ENCODE measurements around the gene PHKA1. TPM values are rescaled to one million over a fixed set of nuclear protein-coding genes. Genes with fewer than 3 reads are reported as not detected.
A peak's percentile ranks its signal among the peaks of the same experiment; 100 is the strongest.
"Not testable (repeated sequence)": the region's sequence is repeated elsewhere in the genome, so short reads cannot be mapped to it uniquely, and the experiment has no call there.

The PHKA1 gene
- 6.4 TPM for polyA plus RNA-seq (2013)

GRCh38 chrX:72713599-72714477, at the start of gene PHKA1:
Gene PHKA1 (minus strand): TSS chrX:72714306. CDS start chrX:72713880, 426 bp downstream.
- peak; percentile 31 to 80 (median 69) for DNase-seq
- CTCF ChIA-PET; H3K27me3 ChIP-seq (replicated peaks in 2 of 5; ENCODE audit: control insufficient read depth in 4 of 5, insufficient read depth in 5 of 5, low read length in 4 of 5); H3K36me3 ChIP-seq (ENCODE audit: control insufficient read depth in 4 of 4, insufficient read depth in 4 of 4, low read length in 3 of 4); H3K9me3 ChIP-seq (ENCODE audit: control extremely low read depth in 1 of 5, control insufficient read depth in 4 of 5, insufficient read depth in 2 of 5, low read depth in 1 of 5, low read length in 4 of 5): not testable (repeated sequence)
- Histone ChIP-seq H3K27ac (ENCODE audit: insufficient read depth in 1 of 2, low read depth in 1 of 2, low read length in 2 of 2, poor library complexity in 1 of 2, severe bottlenecking in 2 of 2) (peak within 1 kb of the TSS in 1 of 2 experiments; percentile 54), H3K4me3 (ENCODE audit: control insufficient read depth in 1 of 7, extremely low read depth in 1 of 7, insufficient read depth in 4 of 7, low read depth in 2 of 7, low read length in 6 of 7) (peak within 1 kb of the TSS; percentile 31 to 82 (median 66)), H3K4me1 (ENCODE audit: control extremely low read depth in 1 of 4, control insufficient read depth in 4 of 4, insufficient read depth in 4 of 4, low read length in 3 of 4) (peaks cover 0 to 19% (median 6%) of the 10 kb centered on the region in 4 experiments)
- 31% methylated on average over 61 of the region's 80 CpGs for WGBS (ENCODE audit: insufficient coverage)
- POLR2A ChIA-PET = interaction anchor here (0.5 kb wide), 1 partner anchor 25 kb away, joined by 4 read pairs; no protein-coding TSS in a partner anchor

- H3K4me1 ChIP-seq (ENCODE audit: control extremely low read depth in 1 of 4, control insufficient read depth in 4 of 4, insufficient read depth in 4 of 4, low read length in 3 of 4); CTCF ChIA-PET; H3K9me3 ChIP-seq (ENCODE audit: control extremely low read depth in 1 of 5, control insufficient read depth in 4 of 5, insufficient read depth in 2 of 5, low read depth in 1 of 5, low read length in 4 of 5); H3K27ac ChIP-seq (ENCODE audit: insufficient read depth in 1 of 2, low read depth in 1 of 2, low read length in 2 of 2, poor library complexity in 1 of 2, severe bottlenecking in 2 of 2); H3K27me3 ChIP-seq (replicated peaks in 2 of 5; ENCODE audit: control insufficient read depth in 4 of 5, insufficient read depth in 5 of 5, low read length in 4 of 5); DNase-seq; POLR2A ChIA-PET; H3K4me3 ChIP-seq (ENCODE audit: control insufficient read depth in 1 of 7, extremely low read depth in 1 of 7, insufficient read depth in 4 of 7, low read depth in 2 of 7, low read length in 6 of 7); H3K36me3 ChIP-seq (ENCODE audit: control insufficient read depth in 4 of 4, insufficient read depth in 4 of 4, low read length in 3 of 4): not testable (repeated sequence)
- no CpG with 5 or more reads among the region's 9 CpGs for WGBS (ENCODE audit: insufficient coverage)
Measured at GRCh38 chrX:72760454-72760853, 46.3 kb upstream of the PHKA1 start.

- CTCF ChIA-PET; H3K27ac ChIP-seq (ENCODE audit: insufficient read depth in 1 of 2, low read depth in 1 of 2, low read length in 2 of 2, poor library complexity in 1 of 2, severe bottlenecking in 2 of 2): not testable (repeated sequence)
- WGBS (ENCODE audit: insufficient coverage) = no CpG with 5 or more reads among the region's 3 CpGs
Measured at GRCh38 chrX:72748545-72748944, 34.4 kb upstream of the PHKA1 start.

GRCh38 chrX:72745546-72745945, 31.4 kb upstream of the PHKA1 start:
- H3K27me3 ChIP-seq (replicated peaks in 2 of 5; ENCODE audit: control insufficient read depth in 4 of 5, insufficient read depth in 5 of 5, low read length in 4 of 5); H3K27ac ChIP-seq (ENCODE audit: insufficient read depth in 1 of 2, low read depth in 1 of 2, low read length in 2 of 2, poor library complexity in 1 of 2, severe bottlenecking in 2 of 2); H3K4me1 ChIP-seq (ENCODE audit: control extremely low read depth in 1 of 4, control insufficient read depth in 4 of 4, insufficient read depth in 4 of 4, low read length in 3 of 4); CTCF ChIA-PET; H3K4me3 ChIP-seq (ENCODE audit: control insufficient read depth in 1 of 7, extremely low read depth in 1 of 7, insufficient read depth in 4 of 7, low read depth in 2 of 7, low read length in 6 of 7); H3K9me3 ChIP-seq (ENCODE audit: control extremely low read depth in 1 of 5, control insufficient read depth in 4 of 5, insufficient read depth in 2 of 5, low read depth in 1 of 5, low read length in 4 of 5); DNase-seq; POLR2A ChIA-PET; H3K36me3 ChIP-seq (ENCODE audit: control insufficient read depth in 4 of 4, insufficient read depth in 4 of 4, low read length in 3 of 4): not testable (repeated sequence)
- no CpG with 5 or more reads among the region's 7 CpGs for WGBS (ENCODE audit: insufficient coverage)

More at GRCh38 chrX:72748545-72748944, 34.4 kb upstream of the PHKA1 start:
- POLR2A ChIA-PET; DNase-seq; H3K4me1 ChIP-seq (ENCODE audit: control extremely low read depth in 1 of 4, control insufficient read depth in 4 of 4, insufficient read depth in 4 of 4, low read length in 3 of 4); H3K36me3 ChIP-seq (ENCODE audit: control insufficient read depth in 4 of 4, insufficient read depth in 4 of 4, low read length in 3 of 4); H3K9me3 ChIP-seq (ENCODE audit: control extremely low read depth in 1 of 5, control insufficient read depth in 4 of 5, insufficient read depth in 2 of 5, low read depth in 1 of 5, low read length in 4 of 5); H3K27me3 ChIP-seq (replicated peaks in 2 of 5; ENCODE audit: control insufficient read depth in 4 of 5, insufficient read depth in 5 of 5, low read length in 4 of 5); H3K4me3 ChIP-seq (ENCODE audit: control insufficient read depth in 1 of 7, extremely low read depth in 1 of 7, insufficient read depth in 4 of 7, low read depth in 2 of 7, low read length in 6 of 7): not testable (repeated sequence)

DNA sequence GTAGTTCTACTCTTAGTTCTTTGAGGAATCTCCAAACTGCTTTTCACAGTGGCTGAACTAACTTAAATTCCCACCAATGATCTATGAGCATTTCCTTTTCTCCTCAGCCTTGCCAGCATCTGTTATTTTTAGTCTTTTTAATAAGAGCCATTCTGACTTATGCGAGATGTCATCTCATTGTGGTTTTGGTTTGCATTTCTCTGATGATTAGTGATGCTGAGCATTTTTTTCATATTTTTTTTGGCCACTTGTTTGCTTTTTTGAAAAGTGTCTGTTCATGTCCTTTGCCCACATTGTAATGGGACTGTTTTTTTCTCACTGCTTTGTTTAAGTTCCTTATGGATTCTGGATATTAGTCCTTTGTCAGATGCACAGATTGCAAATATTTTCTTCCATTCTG, 21.5 kb upstream of the PHKA1 start:
- CTCF ChIA-PET = no interaction called here
- POLR2A ChIA-PET = no interaction called here
- WGBS (ENCODE audit: insufficient coverage) = no CpG with 5 or more reads among the region's 1 CpG

GRCh38 chrX:72733636-72734035, 19.5 kb upstream of the PHKA1 start:
- not testable (repeated sequence) for H3K27ac ChIP-seq (ENCODE audit: insufficient read depth in 1 of 2, low read depth in 1 of 2, low read length in 2 of 2, poor library complexity in 1 of 2, severe bottlenecking in 2 of 2)

More for the DNA sequence above, 21.5 kb upstream of the PHKA1 start:
- Histone ChIP-seq H3K9me3 (ENCODE audit: control extremely low read depth in 1 of 5, control insufficient read depth in 4 of 5, insufficient read depth in 2 of 5, low read depth in 1 of 5, low read length in 4 of 5) (no peaks in the 10 kb centered on the region), H3K4me3 (ENCODE audit: control insufficient read depth in 1 of 7, extremely low read depth in 1 of 7, insufficient read depth in 4 of 7, low read depth in 2 of 7, low read length in 6 of 7) (no peak overlapping the region), H3K27ac (ENCODE audit: insufficient read depth in 1 of 2, low read depth in 1 of 2, low read length in 2 of 2, poor library complexity in 1 of 2, severe bottlenecking in 2 of 2) (no peak overlapping the region), H3K4me1 (ENCODE audit: control extremely low read depth in 1 of 4, control insufficient read depth in 4 of 4, insufficient read depth in 4 of 4, low read length in 3 of 4) (no peaks in the 10 kb centered on the region), H3K27me3 (replicated peaks in 2 of 5; ENCODE audit: control insufficient read depth in 4 of 5, insufficient read depth in 5 of 5, low read length in 4 of 5) (peaks cover 0 to 7% (median 0%) of the 10 kb centered on the region in 5 experiments), H3K36me3 (ENCODE audit: control insufficient read depth in 4 of 4, insufficient read depth in 4 of 4, low read length in 3 of 4) (no peaks in the 10 kb centered on the region)
- DNase-seq = no peak

GRCh38 chrX:72727846-72728245, 13.7 kb upstream of the PHKA1 start:
- CTCF ChIA-PET = no interaction called here

More at GRCh38 chrX:72733636-72734035, 19.5 kb upstream of the PHKA1 start:
- H3K36me3 ChIP-seq (ENCODE audit: control insufficient read depth in 4 of 4, insufficient read depth in 4 of 4, low read length in 3 of 4); CTCF ChIA-PET; H3K9me3 ChIP-seq (ENCODE audit: control extremely low read depth in 1 of 5, control insufficient read depth in 4 of 5, insufficient read depth in 2 of 5, low read depth in 1 of 5, low read length in 4 of 5); POLR2A ChIA-PET; DNase-seq; H3K4me3 ChIP-seq (ENCODE audit: control insufficient read depth in 1 of 7, extremely low read depth in 1 of 7, insufficient read depth in 4 of 7, low read depth in 2 of 7, low read length in 6 of 7); H3K4me1 ChIP-seq (ENCODE audit: control extremely low read depth in 1 of 4, control insufficient read depth in 4 of 4, insufficient read depth in 4 of 4, low read length in 3 of 4); H3K27me3 ChIP-seq (replicated peaks in 2 of 5; ENCODE audit: control insufficient read depth in 4 of 5, insufficient read depth in 5 of 5, low read length in 4 of 5): not testable (repeated sequence)
- WGBS (ENCODE audit: insufficient coverage) = 73% methylated on average over 6 of the region's 8 CpGs

More at GRCh38 chrX:72727846-72728245, 13.7 kb upstream of the PHKA1 start:
- no peak overlapping the region for H3K4me3 ChIP-seq (ENCODE audit: control insufficient read depth in 1 of 7, extremely low read depth in 1 of 7, insufficient read depth in 4 of 7, low read depth in 2 of 7, low read length in 6 of 7)
- no peaks in the 10 kb centered on the region for H3K4me1 ChIP-seq (ENCODE audit: control extremely low read depth in 1 of 4, control insufficient read depth in 4 of 4, insufficient read depth in 4 of 4, low read length in 3 of 4)
- no peaks in the 10 kb centered on the region for H3K9me3 ChIP-seq (ENCODE audit: control extremely low read depth in 1 of 5, control insufficient read depth in 4 of 5, insufficient read depth in 2 of 5, low read depth in 1 of 5, low read length in 4 of 5)
- POLR2A ChIA-PET = no interaction called here
- peaks cover 0 to 4% (median 0%) of the 10 kb centered on the region in 5 experiments for H3K27me3 ChIP-seq (replicated peaks in 2 of 5; ENCODE audit: control insufficient read depth in 4 of 5, insufficient read depth in 5 of 5, low read length in 4 of 5)
- WGBS (ENCODE audit: insufficient coverage) = 100% methylated on average over 1 of the region's 7 CpGs
- H3K27ac ChIP-seq (ENCODE audit: insufficient read depth in 1 of 2, low read depth in 1 of 2, low read length in 2 of 2, poor library complexity in 1 of 2, severe bottlenecking in 2 of 2) = no peak overlapping the region
- no peaks in the 10 kb centered on the region for H3K36me3 ChIP-seq (ENCODE audit: control insufficient read depth in 4 of 4, insufficient read depth in 4 of 4, low read length in 3 of 4)
- DNase-seq = no peak

All from common myeloid progenitor, CD34-positive (primary cell).